Esophagus muscularis mucosa (tissue), 4 donors: Measurements from ENCODE around the gene ZDHHC13. TPM values are rescaled to one million over a fixed set of nuclear protein-coding genes. Genes with fewer than 3 reads are reported as not detected.

Source experiments
- DNase-seq: peaks from one replicate; pipeline ENCODE4 v3.0.0-alpha.2; 2017; ENCODE audit errors: extremely low spot score
- H3K27ac ChIP-seq, 4 donors: fragments of 200-600 bp; sonication (generic); replicated peaks in 1 of 4; 1 replicate in 3 of 4; 2 replicates in 1 of 4; pipeline ENCODE4 v1.5.1; 2016 to 2019; ENCODE audit warnings: mild to moderate bottlenecking in 1 of 4
- H3K27me3 ChIP-seq, 4 donors: fragments of 200-600 bp; sonication (generic); one replicate each; pipeline versions ENCODE4 v1.5.1 to v1.6.0; 2016 to 2019
- H3K36me3 ChIP-seq, 4 donors: fragments of 200-600 bp; sonication (generic); one replicate each; pipeline ENCODE4 v1.5.1; 2016 to 2019
- H3K4me1 ChIP-seq, 4 donors: fragments of 200-600 bp; sonication (generic); one replicate each; pipeline ENCODE4 v1.5.1; 2016 to 2019
- H3K4me3 ChIP-seq, 4 donors: fragments of 200-600 bp; sonication (generic); 1 replicate in 2 of 4; 2 replicates in 2 of 4; pipeline ENCODE4 v1.5.1; 2016 to 2019; ENCODE audit warnings: mild to moderate bottlenecking in 4 of 4, moderate library complexity in 1 of 4
- H3K9me3 ChIP-seq, 4 donors: fragments of 200-600 bp; sonication (generic); 1 replicate in 3 of 4; 2 replicates in 1 of 4; pipeline ENCODE4 v1.5.1; 2016 to 2019
- EP300 ChIP-seq: sonication (generic); formaldehyde crosslinking; IDR thresholded peaks from one replicate; pipeline ENCODE4 v1.6.1; 2017; ENCODE audit warnings: antibody characterized with exemption
- POLR2A ChIP-seq: fragments of 450-650 bp; IDR thresholded peaks from one replicate; pipeline ENCODE4 v1.6.1; 2017; ENCODE audit warnings: antibody characterized with exemption, moderate library complexity, mild to moderate bottlenecking, low read depth
- POLR2AphosphoS5 ChIP-seq, 2 donors: sonication (generic); formaldehyde crosslinking; IDR thresholded peaks; one replicate each; pipeline ENCODE4 v1.6.1; 2017; ENCODE audit warnings: antibody characterized with exemption in 2 of 2
- WGBS: methylation state at CpG from one replicate; pipeline ENCODE4 v1.1.5; 2018; 5-methylcytosine and 5-hydroxymethylcytosine counted together
- intact Hi-C: fragments of 100-400 bp; cut with DNase I; formaldehyde crosslinking; loops from one replicate; pipeline ENCODE4 v1.15.1; 2023
- total RNA-seq, 4 donors: library from RNA; depleted of rRNA; stranded (reverse); fragments of >200 nt; gene quantifications; one replicate each; pipeline versions ENCODE4 v1.1.0 to v1.2.1, GENCODE V29; 2016
- TF ChIP-seq, protein P1 (sequence below), 3 experiments: fragments of 200-600 bp in 2 of 3; fragments of 450-650 bp in 1 of 3; sonication (generic) in 2 of 3; IDR thresholded peaks; one replicate each; pipeline ENCODE4 v1.5.1; 2017 to 2019; ENCODE audit warnings: antibody characterized with exemption in 3 of 3, mild to moderate bottlenecking in 2 of 3, moderate library complexity in 1 of 3

ZDHHC13 gene
- total RNA-seq, 4 donors from 2014 or later, result 4.1 to 5.5 (median 4.9) TPM

DNA sequence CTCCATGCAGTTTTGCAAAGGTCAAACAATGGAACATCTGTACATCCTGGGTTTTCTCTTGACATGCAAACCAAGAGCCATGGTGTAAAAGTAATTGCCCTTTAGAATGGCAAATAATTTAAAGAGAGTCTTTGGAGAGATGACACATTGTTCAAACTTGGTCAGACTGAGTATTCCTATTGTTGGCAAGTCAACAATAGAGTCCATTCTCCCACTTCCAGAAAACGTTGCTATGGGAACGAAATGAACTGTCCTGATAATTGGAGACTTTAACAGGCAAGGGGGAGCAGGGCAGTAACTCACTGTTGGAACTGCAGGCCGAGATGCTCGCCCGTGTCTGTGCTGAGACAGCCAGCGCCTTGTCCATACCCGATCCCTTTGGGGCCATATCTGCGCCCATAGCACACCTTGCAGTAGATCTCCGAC is 70.9 kb downstream of the ZDHHC13 start:
- H3K27me3 ChIP-seq, result no peaks in the 10 kb centered on the region
- H3K4me1 ChIP-seq, result no peaks in the 10 kb centered on the region
- intact Hi-C loops, result no loop called here
- DNase-seq, result no peak
- H3K27ac ChIP-seq, result no peak overlapping the region
- H3K36me3 ChIP-seq, result peaks cover 0 to 82% (median 0%) of the 10 kb centered on the region in 4 donors
- WGBS, result 93% methylated on average over 9 of the region's 9 CpGs
- H3K9me3 ChIP-seq, result no peaks in the 10 kb centered on the region
- no peak overlapping the region for H3K4me3 ChIP-seq
- TF ChIP-seq EP300 (no peak), POLR2A (no peak), POLR2AphosphoS5 (IDR thresholded peaks at IDR 0.05) (no peak)
- TF ChIP-seq, protein P1, sequence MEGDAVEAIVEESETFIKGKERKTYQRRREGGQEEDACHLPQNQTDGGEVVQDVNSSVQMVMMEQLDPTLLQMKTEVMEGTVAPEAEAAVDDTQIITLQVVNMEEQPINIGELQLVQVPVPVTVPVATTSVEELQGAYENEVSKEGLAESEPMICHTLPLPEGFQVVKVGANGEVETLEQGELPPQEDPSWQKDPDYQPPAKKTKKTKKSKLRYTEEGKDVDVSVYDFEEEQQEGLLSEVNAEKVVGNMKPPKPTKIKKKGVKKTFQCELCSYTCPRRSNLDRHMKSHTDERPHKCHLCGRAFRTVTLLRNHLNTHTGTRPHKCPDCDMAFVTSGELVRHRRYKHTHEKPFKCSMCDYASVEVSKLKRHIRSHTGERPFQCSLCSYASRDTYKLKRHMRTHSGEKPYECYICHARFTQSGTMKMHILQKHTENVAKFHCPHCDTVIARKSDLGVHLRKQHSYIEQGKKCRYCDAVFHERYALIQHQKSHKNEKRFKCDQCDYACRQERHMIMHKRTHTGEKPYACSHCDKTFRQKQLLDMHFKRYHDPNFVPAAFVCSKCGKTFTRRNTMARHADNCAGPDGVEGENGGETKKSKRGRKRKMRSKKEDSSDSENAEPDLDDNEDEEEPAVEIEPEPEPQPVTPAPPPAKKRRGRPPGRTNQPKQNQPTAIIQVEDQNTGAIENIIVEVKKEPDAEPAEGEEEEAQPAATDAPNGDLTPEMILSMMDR (IDR thresholded peaks at IDR 0.05), result no peak

GRCh38 chr11:19191530-19192169 is 74.7 kb downstream of the ZDHHC13 start:
- TF ChIP-seq POLR2A (no peak), POLR2AphosphoS5 (IDR thresholded peaks at IDR 0.05) (no peak), EP300 (no peak)
- TF ChIP-seq, protein P1 (IDR thresholded peaks at IDR 0.05), result no peak
- Histone ChIP-seq H3K4me3 (no peak overlapping the region), H3K9me3 (no peaks in the 10 kb centered on the region), H3K27ac (no peak overlapping the region), H3K27me3 (no peaks in the 10 kb centered on the region), H3K36me3 (peaks cover 0 to 46% (median 0%) of the 10 kb centered on the region in 4 donors), H3K4me1 (peaks cover 0 to 8% (median 0%) of the 10 kb centered on the region in 4 donors)
- 74% methylated on average over 7 of the region's 7 CpGs for WGBS
- intact Hi-C loops, result no loop called here
- no peak for DNase-seq

- H3K27ac ChIP-seq, result no peak overlapping the region
Measured at GRCh38 chr11:19193916-19194315, 76.9 kb downstream of the ZDHHC13 start.

GRCh38 chr11:19194620-19195308 is 77.8 kb downstream of the ZDHHC13 start:
- WGBS, result 82% methylated on average over 4 of the region's 4 CpGs
- Histone ChIP-seq H3K4me1 (peaks cover 0 to 8% (median 0%) of the 10 kb centered on the region in 4 donors), H3K27me3 (no peaks in the 10 kb centered on the region), H3K4me3 (no peak overlapping the region), H3K27ac (no peak overlapping the region), H3K36me3 (peaks cover 0 to 15% (median 0%) of the 10 kb centered on the region in 4 donors), H3K9me3 (no peaks in the 10 kb centered on the region)
- TF ChIP-seq EP300, result no peak
- TF ChIP-seq POLR2A, result no peak
- TF ChIP-seq, protein P1 (IDR thresholded peaks at IDR 0.05), result no peak
- TF ChIP-seq POLR2AphosphoS5 (IDR thresholded peaks at IDR 0.05), result no peak
- DNase-seq, result no peak
- intact Hi-C loops, result no loop called here

More at GRCh38 chr11:19193916-19194315, 76.9 kb downstream of the ZDHHC13 start:
- no peaks in the 10 kb centered on the region for H3K27me3 ChIP-seq
- no peak overlapping the region for H3K4me3 ChIP-seq
- WGBS, result 97% methylated on average over 2 of the region's 2 CpGs
- H3K9me3 ChIP-seq, result no peaks in the 10 kb centered on the region
- intact Hi-C loops, result no loop called here
- peaks cover 0 to 24% (median 0%) of the 10 kb centered on the region in 4 donors for H3K36me3 ChIP-seq
- DNase-seq, result no peak
- H3K4me1 ChIP-seq, result peaks cover 0 to 8% (median 0%) of the 10 kb centered on the region in 4 donors
- TF ChIP-seq POLR2A (no peak), POLR2AphosphoS5 (IDR thresholded peaks at IDR 0.05) (no peak), EP300 (no peak)
- TF ChIP-seq, protein P1 (IDR thresholded peaks at IDR 0.05), result no peak
